Tongue (tissue), 2 donors: Measurements from ENCODE around the gene FAU. TPM values are rescaled to one million over a fixed set of nuclear protein-coding genes. Genes with fewer than 3 reads are reported as not detected.
"Not testable (repeated sequence)": the region's sequence is repeated elsewhere in the genome, so short reads cannot be mapped to it uniquely, and the experiment has no call there.

Experiments used
- DNase-seq: peaks from one replicate; pipeline ENCODE4 v3.0.0-alpha.2; 2015
- total RNA-seq: library from RNA; depleted of rRNA; stranded (reverse); fragments of >200 nt; gene quantifications from one replicate; pipeline ENCODE4 v1.2.3, GENCODE V29; 2014

The FAU gene
- total RNA-seq, 1 donor from 2014 or later = 265 TPM

DNA sequence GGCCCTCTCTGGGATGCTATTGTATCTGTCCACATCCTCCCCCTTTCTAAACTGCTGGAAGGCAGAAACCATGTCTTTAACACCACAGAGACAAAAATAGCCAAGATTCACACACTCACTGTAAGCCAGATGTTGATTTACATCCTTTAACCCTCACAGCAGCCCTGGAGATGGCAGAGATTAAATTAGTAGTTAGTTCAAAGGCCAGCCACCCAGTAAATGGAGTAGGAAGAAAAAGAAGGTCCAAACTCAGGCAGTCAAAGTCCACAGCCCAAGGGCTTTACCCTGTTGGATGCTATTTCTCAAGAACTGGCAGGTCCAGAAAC lies 2.3 kb downstream of the FAU start:
- no peak for DNase-seq

DNA sequence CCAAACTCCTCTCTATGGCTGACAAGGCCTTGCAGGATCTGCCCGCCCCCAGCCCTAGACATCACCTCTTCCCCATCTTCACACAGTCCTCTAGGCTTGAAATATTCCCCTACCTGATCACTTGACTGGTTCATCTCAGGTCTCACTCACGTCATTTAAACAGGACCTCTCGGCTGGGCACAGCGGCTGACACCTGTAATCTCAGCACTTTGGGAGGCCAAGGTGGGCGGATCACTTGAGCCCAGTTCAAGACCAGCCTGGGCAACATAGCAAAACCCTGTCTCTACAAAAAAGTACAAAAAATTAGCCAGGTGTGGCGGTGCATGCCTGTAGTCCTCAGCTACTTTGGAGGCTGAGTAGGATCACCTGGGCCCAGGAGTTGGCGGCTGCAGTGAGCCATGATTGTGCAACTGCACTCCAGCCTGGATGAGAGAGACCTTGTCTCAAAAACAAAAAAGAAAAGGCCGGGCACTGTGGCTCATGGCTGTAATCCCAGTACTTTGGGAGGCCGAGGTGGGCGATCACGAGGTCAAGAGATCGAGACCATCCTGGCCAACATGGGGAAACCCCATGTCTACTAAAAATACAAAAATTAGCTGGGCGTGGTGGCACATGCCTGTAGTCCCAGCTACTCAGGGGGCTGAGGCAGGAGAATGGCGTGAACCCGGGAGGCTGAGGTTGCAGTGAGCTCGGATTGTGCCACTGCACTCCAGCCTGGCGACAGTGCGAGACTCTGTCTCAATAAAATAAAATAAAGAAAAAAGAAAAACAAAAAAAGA lies 2.9 kb downstream of the FAU start:
- DNase-seq = not testable (repeated sequence)

DNA sequence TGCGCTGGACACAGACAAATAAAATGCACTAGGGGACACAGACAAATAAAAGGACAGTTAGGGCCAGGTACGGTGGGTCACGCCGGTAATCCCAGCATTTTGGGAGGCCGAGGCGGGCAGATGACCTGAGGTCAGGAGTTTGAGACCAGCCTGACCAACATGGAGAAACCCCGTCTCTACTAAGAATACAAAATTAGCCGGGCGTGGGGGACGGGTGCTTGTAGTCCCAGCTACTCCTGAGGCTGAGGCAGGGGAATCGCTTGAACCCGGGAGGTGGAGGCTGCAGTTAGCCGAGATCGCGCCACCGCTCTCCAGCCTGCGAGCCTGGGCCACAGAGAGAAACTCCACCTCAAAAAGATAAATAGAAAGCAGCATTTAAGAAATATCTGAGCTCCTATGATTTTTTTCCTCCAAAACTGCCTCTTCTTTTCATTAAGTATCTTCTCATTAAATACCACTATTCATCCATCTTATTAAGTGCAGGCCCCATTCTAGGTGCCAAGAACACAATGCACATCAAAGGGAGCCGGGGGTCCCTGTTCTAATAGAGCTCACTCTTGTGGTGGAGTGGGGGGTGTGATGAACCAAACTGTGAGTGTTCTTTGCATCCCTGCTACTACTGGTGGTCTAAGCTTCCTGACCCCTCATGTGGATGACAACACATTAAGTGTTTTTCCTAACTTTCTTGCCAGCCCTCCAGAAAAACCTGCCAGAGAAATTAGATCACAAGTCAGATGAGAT lies 3.7 kb downstream of the FAU start:
- DNase-seq = no peak

DNA sequence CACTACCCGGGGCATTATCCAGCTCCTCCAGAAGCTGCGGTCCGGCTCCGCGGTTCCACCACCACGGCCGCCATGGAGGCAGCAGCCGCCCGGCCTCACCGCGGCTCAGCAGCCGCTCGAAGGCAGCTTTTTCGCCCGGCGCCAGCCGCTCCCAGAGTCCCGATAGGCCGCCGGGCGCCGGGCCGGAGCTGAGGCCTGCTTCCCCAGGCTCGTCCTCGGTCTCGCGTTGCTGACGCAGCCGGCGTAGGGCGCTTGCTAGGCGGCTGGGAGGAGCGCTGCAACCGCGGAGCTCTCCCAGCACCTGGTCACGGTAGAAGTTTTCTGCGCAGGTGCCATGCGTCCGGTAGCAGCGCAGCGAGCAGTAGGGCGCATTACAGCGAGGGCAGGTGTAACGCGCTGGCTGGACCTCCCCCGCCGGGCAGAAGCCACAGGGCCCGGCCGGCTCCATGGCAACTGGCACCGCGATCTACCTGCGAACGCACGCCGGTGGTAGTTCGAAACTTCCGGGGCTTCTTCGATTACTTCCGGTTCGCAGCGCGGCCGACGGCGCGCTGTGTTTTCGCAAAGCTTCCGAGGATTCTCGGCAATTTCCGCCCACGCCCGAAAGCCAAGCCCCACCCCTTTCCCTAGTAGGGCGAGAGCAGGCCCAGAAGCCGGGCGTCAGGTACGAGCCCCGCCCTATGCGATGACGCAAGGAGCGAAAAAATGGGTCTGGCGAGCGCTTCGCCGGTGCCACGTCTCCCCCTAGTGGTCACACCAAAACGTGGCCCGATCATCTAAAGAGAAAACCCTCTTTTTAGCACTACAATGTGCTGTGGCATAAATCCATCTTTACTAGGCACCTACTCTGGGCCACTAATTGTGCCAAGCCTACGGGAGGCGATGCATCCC lies 4.5 kb downstream of the FAU start, which contains the start of gene ZNHIT2:
ZNHIT2 (minus strand) TSS at position 496 of the 891 bp plus-strand sequence; CDS start at position 448, 48 bp downstream.
- DNase-seq = peak; percentile 100

DNA sequence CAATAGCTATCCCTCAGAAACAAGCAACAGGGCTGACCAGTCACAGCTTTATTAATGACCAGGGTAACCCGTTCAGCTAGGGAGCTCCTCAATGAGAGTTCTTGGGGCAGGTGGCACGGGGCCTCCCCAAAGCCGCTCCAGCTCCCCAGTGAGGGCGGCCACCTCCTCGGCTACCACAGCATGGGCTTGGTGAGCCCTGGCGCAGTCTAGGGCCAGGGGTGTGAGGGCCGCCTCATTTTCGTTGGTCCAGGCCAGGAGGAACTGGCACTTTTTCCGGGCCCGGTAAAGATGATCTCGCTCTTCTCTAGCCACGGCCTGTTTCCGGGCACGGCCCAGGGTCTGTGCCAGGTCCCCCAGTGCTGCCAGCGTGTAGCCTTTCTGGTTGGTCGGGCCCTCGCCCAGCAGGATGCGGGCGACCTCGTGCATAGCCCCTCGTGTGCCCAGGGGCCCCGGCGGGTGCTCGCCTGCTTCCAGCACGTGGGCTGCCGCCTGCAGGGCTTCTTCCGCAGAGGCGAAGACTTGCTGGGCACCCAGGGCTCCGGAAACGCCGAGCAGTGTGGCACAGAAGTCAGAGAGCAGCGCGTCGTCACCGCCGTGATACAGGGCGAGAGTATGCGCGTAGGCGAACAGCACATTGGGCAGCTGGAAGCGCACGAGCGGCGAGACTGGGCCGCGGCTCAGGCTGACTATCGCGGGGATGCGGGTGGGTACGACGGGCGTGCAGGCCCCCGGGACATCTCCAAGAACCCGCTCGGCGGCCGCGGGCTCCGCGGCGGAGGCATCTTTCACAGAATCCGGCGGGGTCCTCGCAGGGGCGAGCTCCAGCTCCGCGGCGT lies 5.3 kb downstream of the FAU start:
- DNase-seq = no peak

DNA sequence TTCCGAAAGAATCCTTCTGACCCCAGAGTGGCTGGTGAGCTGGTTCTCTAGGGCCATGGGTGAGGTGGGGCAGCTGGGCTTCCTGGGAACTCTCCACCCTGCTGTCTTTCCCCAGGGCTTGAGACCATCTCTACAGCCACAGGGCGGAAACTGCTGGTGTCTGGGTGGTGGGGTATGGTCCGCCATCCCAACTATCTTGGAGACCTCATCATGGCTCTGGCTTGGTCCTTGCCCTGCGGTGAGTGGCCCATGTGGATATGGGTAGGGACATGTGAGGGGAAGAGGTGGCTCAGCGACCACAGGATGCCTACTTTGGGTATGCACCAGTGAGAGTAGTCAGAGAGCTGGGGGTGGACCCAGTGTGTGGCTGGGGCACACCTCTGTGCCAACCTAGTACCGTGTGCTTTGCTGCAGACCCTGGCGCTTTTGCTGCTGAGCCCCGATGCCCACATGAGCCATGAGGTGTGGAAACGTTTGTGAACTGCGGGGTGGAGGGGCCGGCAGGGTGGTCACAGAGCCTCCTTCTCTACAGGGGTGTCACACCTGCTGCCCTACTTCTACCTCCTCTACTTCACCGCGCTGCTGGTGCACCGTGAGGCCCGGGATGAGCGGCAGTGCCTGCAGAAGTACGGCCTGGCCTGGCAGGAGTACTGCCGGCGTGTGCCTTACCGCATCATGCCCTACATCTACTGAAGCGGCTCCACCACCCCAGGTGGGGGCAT lies 6.4 kb downstream of the FAU start:
- DNase-seq = no peak

DNA sequence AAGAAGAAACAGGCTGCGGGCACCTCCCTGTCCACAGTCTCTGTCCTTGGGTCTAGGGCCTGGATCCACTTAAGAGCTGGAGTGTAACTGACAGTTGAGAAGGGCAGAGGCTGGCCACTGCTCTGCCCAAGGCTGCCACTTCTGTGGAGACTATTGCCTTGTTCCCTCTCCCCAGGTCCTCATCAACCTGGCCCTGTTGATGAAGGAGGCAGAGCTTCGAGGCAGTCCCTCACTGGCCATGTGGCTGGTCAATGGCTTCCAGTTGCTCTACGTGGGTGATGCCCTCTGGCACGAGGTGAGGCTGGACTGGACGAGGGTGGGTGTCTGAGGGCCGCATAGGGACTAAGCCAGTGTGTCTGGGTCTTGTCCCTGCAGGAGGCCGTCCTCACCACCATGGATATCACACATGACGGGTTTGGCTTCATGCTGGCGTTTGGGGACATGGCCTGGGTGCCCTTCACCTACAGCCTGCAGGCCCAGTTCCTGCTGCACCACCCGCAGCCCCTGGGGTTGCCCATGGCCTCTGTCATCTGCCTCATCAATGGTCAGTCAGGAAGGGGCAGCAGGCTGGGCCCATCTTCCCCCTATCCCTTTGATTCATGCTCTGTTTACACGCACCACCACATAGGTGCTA lies 7.3 kb downstream of the FAU start:
- DNase-seq = no peak

DNA sequence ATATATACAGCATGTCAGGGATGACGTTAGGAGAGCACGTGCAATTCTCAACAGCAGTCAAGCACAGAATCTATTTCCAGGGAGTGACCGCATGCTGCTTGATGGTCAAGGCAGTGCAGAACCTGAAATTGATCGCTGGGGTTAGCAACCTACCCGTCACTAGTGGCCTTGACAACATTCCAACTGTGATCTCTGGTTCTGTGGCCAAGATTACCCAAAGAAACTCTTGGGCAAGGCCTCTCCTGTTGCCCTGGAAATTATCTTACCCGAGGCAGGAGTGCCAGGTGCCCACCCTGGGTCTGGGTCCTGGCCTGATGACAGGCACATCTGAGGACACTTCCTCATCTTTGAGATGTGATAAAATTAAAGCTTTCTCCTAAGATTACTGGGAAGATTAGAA lies 8.1 kb downstream of the FAU start:
- DNase-seq = no peak

DNA sequence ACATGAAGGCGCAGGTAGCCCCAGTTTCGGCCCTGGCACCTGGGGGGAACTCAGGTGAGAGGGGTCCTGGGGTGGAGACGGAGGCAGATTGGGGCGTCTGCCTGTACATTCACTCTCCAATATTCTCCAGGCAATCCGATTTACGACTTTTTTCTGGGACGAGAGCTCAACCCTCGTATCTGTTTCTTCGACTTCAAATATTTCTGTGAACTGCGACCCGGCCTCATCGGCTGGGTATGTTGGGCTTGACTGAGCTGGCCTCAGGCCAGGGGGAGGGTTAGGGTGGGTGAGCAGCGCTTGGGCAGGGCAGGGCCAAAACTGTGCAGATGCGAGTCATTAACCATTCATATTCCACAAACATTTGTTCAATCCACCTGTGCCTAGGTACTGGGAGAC lies 8.6 kb downstream of the FAU start:
- DNase-seq = peak; percentile 38

DNA sequence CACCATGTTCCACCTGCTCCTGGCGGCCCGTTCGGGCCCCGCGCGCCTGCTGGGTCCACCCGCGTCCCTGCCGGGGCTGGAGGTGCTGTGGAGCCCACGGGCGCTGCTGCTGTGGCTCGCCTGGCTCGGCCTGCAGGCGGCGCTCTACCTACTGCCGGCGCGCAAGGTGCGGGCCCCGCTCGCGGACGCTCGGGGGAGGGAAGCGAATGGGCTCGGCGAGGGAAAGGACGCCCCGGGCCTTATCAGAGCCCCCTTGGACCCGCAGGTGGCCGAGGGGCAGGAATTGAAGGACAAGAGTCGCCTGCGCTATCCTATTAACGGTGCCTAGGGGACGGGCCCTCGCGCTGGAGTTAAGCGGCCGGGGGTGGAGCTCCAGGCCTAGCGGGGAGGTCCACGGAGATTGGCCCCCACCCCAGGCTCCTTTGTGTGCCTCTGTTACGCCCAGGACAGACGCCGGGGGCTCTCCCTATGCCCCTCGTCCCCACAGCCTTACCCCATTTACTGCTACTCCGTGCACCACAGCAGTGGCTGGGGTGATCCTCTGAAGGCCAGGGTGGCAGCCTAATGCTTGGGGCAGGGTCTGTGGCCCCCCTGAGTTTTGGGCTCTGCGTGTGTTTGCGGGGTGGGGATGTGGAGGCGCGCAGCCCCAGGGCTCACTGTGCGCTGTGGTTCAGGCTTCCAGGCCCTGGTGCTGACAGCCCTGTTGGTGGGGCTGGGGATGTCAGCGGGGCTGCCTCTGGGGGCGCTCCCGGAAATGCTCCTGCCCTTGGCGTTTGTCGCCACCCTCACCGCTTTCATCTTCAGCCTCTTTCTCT lies 9.2 kb downstream of the FAU start:
- DNase-seq = peak; percentile 47

DNA sequence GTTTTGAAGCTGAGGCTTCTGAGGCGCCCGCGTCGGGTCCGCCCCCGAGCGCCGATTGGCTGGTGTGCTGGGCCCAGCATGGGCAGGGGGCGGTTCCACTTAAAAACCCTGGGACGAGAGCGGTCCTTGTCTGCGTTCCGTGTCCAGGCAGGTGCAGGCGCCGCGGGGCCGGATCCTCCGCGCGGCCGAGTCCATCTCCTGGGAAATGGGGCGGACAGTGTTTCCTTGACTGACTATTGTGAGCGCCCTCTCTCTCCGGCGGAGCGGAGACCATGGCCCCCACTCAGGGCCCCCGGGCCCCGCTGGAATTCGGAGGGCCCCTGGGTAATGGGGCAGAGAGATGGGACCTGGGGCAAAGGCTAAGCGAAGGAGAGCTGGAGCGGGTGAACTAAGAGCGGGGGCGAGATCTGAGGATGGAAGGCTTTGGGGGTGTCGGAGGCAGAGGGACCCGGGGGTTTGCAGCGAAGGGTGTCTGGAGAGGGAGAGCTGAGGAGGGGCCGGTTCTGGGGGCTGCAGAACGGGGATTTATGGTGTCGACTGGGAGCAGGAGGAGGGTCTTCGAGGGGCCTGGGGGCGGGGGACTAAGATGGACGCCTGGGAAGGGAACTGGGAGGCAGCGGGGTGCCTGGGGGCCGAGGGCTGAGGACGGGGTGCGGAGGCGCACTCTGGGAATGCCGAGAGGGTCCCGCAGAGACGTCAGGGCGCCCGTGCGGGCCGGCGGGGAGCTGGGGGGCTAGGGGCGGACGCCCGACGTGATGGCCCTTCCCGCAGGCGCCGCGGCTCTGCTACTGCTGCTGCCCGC lies 10.0 kb downstream of the FAU start, which contains the start of gene TM7SF2:
TM7SF2 (plus strand) TSS at position 129 of the 802 bp plus-strand sequence; CDS start at position 273, 144 bp downstream.
- DNase-seq = peak; percentile 96

DNA sequence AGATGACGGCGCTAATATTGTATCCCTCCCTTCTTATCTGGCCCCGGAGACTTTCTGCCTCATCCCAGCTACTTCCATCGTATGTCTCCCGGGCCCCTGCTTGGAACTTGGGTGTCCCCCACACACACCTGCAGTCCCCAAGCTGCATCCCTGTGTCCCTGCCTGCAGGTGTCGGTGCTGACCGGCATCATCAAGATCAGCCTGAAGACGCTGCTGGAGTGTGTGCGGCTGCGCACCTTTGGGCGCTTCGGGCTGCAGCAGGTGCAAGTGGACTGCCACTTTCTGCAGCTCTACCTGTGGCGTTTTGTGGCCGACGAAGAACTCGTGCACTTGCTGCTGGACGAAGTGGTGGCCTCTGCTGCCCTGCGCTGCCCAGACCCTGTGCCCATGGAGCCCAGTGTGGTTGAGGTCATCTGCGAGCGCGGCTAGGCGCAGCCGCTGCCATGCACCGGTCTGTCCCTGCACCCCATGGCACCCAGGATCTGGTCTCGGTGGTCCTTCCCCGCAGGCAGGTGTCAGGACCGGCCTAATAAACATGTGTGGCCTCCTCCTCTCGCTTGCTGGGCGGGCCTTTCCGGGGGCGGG lies 10.7 kb downstream of the FAU start:
- no peak for DNase-seq

DNA sequence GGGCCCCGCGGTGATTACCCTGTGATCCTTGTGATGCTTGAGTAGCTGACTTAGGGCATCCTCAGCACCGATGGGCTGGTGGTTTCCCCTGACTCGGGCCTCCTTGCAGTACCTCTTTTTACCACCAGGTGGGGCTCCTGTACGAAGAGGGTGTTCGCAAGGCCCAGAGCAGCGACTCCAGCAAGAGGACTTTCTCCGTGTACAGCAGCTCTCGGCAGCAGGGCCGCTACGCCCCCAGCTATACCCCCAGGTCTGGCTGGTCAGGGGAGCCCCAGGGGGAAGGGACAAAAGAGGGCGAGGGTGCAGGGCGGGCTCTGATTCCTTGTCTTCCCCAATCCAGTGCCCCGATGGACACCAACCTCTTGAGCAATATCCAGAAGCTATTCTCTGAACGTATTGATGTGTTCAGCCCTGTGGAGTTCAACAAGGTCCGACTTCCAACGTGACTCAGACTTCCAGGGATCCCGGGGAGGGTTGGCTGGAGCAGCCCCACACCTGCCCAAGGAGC lies 11.5 kb downstream of the FAU start:
- DNase-seq = peak; percentile 93

DNA sequence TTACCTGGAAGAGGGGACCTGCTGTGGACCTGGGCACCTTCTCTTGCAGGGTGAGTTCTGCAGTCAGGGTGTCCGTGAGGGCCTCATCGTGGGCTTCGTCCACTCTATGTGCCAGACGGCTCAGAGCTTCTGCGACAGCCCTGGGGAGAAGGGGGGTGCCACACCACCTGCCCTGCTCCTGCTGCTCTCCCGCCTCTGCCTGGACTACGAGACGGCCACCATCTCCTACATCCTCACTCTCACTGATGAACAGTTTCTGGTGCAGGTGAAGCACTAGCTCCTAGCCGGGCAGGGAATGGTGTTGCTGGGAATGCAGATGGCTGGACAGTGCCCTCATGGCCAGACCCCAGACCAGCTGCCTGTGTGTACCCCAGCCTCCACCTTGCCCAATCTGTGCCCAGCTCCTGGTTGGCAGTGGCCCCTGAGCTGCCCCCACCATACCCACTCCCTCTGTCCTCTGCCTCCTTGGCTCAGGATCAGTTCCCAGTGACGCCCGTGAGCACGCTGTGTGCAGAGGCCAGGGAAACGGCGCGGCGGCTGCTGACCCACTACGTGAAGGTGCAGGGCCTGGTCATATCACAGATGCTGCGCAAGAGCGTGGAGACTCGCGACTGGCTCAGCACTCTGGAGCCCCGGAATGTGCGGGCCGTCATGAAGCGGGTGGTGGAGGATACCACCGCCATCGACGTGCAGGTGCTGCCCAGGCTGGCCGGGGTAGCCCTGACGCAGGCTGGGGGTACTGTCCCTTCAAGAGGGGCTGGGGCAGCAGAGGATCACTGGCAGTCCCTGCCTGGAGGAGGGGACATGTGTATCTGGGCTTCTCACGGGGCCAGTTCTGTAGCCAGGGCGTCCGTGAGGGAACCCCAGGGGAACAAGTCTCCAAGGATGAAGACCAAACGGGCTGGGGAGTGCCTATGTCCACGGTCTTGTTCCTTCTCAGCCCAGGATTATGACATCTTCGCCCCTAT lies 12.4 kb downstream of the FAU start:
- no peak for DNase-seq

DNA sequence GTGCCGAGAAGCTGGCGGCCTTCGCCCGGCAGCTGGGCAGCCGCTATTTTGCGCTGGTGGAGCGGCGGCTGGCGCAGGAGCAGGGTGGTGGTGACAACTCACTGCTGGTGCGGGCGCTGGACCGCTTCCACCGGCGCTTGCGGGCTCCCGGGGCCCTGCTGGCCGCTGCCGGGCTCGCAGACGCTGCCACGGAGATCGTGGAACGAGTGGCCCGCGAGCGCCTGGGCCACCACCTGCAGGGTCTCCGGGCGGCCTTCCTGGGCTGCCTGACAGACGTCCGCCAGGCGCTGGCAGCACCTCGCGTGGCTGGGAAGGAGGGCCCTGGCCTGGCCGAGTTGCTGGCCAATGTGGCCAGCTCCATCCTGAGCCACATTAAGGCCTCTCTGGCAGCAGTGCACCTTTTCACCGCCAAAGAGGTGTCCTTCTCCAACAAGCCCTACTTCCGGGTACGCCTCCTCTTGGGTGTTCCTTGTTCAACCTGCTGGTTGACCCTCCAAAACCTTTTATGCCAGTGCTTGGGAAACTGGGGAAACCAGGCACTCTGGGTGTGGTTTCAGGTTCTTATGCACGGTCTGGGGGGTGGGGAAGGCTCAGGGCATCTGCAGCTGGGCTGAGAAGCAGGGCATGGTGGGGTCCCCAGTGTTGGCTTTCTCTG lies 13.3 kb downstream of the FAU start:
- no peak for DNase-seq

DNA sequence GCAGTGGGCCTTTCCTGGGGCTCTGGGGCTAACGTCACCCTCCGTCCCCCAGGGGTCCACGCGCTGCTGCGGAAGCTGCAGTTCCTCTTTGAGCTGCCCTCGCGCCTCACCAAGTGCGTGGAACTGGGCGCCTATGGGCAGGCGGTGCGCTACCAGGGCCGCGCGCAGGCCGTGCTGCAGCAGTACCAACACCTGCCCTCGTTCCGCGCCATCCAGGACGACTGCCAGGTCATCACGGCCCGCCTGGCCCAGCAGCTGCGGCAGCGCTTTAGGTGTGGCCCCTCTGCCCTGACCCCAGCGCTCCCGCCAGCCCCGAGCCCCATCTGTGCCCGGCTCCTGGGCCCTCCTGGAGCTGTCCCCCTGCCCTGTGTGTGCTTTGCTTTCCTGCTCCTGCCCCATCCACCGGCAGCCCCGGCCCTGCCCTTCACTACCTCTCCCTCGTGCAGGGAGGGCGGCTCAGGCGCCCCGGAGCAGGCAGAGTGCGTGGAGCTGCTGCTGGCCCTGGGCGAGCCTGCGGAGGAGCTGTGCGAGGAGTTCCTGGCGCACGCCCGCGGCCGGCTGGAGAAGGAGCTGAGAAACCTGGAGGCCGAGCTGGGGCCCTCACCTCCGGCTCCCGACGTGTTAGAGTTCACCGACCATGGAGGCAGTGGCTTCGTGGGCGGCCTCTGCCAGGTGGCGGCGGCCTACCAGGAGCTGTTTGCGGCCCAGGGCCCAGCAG lies 14.0 kb downstream of the FAU start:
- DNase-seq = no peak
